HFF-Myc (cell line): Measurements from ENCODE around the gene HNMT.
A peak's percentile ranks its signal among the peaks of the same experiment; 100 is the strongest.

Experiments
- DNase-seq: peaks from one replicate; pipeline ENCODE4 v3.0.0-alpha.2; 2011; ENCODE audit warnings: low read depth; ENCODE audit errors: extremely low read depth
- H3K4me3 ChIP-seq: replicated peaks from 2 replicates; pipeline ENCODE4 v1.5.1; 2011; ENCODE audit warnings: low read depth, mild to moderate bottlenecking, control low read depth, low read length
- TF ChIP-seq, protein P1 (sequence below): IDR thresholded peaks from 2 replicates; pipeline ENCODE4 v1.5.1; 2012; ENCODE audit warnings: mild to moderate bottlenecking, low read depth, low read length, control low read depth; ENCODE audit errors: missing control alignments

Gene HNMT

GRCh38 chr2:137939026-137939425, 25.2 kb upstream of the HNMT start:
- TF ChIP-seq, protein P1, sequence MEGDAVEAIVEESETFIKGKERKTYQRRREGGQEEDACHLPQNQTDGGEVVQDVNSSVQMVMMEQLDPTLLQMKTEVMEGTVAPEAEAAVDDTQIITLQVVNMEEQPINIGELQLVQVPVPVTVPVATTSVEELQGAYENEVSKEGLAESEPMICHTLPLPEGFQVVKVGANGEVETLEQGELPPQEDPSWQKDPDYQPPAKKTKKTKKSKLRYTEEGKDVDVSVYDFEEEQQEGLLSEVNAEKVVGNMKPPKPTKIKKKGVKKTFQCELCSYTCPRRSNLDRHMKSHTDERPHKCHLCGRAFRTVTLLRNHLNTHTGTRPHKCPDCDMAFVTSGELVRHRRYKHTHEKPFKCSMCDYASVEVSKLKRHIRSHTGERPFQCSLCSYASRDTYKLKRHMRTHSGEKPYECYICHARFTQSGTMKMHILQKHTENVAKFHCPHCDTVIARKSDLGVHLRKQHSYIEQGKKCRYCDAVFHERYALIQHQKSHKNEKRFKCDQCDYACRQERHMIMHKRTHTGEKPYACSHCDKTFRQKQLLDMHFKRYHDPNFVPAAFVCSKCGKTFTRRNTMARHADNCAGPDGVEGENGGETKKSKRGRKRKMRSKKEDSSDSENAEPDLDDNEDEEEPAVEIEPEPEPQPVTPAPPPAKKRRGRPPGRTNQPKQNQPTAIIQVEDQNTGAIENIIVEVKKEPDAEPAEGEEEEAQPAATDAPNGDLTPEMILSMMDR: no peak
- no peak for DNase-seq
- H3K4me3 ChIP-seq: no peak overlapping the region

GRCh38 chr2:137940154-137940553, 24.1 kb upstream of the HNMT start:
- TF ChIP-seq, protein P1: no peak
- DNase-seq: no peak
- no peak overlapping the region for H3K4me3 ChIP-seq

- TF ChIP-seq, protein P1: no peak
- no peak for DNase-seq
- no peak overlapping the region for H3K4me3 ChIP-seq
Measured at GRCh38 chr2:137942037-137942832, 22.0 kb upstream of the HNMT start.

DNA sequence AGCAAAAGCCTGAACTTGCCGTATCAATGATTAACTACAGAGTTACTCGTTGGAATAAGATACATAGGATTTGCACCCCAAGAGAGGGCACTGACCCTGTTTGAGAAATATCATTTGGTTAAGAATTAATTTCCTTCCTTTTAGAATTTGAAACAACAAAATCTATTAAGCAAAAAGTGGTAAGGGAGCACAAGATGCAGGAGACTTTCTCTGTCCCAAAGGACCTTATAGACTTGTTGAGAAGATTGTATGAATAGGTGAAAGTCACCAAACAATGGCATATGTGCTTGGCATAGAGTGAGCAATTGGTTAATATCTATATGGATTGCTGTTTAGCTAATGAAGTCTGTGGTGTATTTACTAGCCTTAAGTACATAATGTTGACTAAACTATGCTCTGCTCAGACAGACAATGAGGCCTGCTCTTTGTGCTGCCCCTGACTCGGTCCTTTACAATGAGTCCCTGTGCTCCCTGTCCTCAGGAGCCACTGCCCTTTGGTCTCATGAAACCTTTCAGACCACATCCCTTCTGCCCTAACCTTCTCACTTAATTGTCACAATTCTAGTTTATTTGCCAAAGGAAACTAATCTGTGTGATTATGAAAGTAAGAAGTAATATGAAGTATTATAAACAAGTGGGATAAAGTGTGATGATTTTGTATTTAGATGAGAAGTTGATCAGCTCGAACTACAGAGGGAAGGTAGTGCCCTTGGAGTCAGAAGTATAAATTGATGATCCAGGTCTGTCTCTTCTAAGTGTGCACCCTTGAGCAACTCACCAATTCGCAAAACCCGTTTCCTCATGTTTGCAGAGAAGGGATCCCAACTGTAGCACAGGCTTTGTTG, 21.2 kb upstream of the HNMT start:
- no peak overlapping the region for H3K4me3 ChIP-seq
- DNase-seq: no peak
- TF ChIP-seq, protein P1: no peak

- no peak for DNase-seq
- TF ChIP-seq, protein P1: peak; percentile 13
Measured at GRCh38 chr2:137943678-137944347, 20.5 kb upstream of the HNMT start.

GRCh38 chr2:137944714-137945113, 19.6 kb upstream of the HNMT start:
- H3K4me3 ChIP-seq: no peak overlapping the region
- TF ChIP-seq, protein P1: no peak
- no peak for DNase-seq

More at GRCh38 chr2:137943678-137944347, 20.5 kb upstream of the HNMT start:
- H3K4me3 ChIP-seq: no peak overlapping the region
